A549 treated with DMSO at 1 μM for 4 hours (cell line): ENCODE results near the gene MAP1LC3B2. TPM values are rescaled to one million over a fixed set of nuclear protein-coding genes. Genes with fewer than 3 reads are reported as not detected.

Experiments used
- total RNA-seq: library from RNA; stranded (reverse); fragments of 200-300 nt; extraction: Qiagen RNA extraction; gene quantifications from 5 replicates; pipeline ENCODE4 v1.2.3, GENCODE V29; 2022; ENCODE audit warnings: low read depth

Gene MAP1LC3B2
- 1.1 to 2.2 TPM (median 1.5 TPM) in 5 replicates for total RNA-seq

DNA sequence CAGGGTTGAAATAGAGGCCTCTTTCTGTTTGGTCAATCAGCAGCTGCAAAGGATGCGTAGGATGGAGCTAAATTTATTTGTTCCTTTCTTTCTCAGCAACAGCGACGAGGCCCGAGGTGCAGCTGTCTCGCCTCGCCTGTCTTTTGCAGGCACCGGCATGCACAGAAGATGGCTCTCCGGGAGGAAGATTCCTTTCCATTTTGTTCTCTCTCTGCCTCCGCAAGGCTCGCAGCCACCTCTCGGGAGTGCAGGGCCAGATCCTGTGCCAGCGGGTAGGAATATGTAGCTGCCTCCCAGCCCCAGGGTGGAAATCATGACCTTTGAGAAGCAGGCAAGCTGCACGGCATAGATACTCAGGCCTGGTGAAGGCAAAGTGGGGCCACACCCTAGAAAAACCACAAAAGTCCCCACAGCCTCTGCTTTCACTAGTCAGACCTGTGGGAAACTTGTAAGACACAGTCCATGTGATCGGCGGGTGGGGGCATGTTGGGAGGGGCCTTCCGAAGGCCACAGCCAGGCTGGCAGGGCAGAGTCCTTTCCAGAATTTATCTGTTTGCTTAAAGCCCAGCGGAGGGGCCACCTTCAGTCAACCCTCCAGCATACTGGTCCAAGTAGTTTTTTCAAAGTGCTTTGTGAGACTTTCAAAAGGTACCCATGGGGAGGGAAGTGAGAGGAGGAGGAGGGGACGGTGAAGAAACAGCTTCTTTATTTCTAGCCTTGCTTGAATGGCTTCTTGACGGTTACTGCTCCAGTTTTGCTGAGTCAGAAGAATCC lies at the start of gene MAP1LC3B2:
MAP1LC3B2 (plus strand) TSS at position 220 of the 774 bp plus-strand sequence. CDS start 16,562 bp downstream, outside the sequence.

Other genes starting within 250 kb of the MAP1LC3B2 start
- gene SPRING1, start 178.7 kb downstream of the MAP1LC3B2 start, total RNA-seq, result 16.1 to 29.2 TPM (median 26.7 TPM) in 5 replicates
- 1.9 to 2.4 TPM (median 2.0 TPM) in 5 replicates for gene RNFT2, start 178.9 kb downstream of the MAP1LC3B2 start, total RNA-seq